Measurements from ENCODE around the gene BDH1. TPM values are rescaled to one million over a fixed set of nuclear protein-coding genes. Genes with fewer than 3 reads are reported as not detected.
"Not testable (repeated sequence)": the region's sequence is repeated elsewhere in the genome, so short reads cannot be mapped to it uniquely, and the experiment has no call there.

The BDH1 gene
- total RNA-seq, 1 donor from 2014 or later = 67.9 TPM

- peak; percentile 50 for ATAC-seq
Observed at GRCh38 chr3:197520311-197521276, 35.2 kb downstream of the BDH1 start.

GRCh38 chr3:197519801-197520211 lies 36.0 kb downstream of the BDH1 start:
- no peak for ATAC-seq

DNA sequence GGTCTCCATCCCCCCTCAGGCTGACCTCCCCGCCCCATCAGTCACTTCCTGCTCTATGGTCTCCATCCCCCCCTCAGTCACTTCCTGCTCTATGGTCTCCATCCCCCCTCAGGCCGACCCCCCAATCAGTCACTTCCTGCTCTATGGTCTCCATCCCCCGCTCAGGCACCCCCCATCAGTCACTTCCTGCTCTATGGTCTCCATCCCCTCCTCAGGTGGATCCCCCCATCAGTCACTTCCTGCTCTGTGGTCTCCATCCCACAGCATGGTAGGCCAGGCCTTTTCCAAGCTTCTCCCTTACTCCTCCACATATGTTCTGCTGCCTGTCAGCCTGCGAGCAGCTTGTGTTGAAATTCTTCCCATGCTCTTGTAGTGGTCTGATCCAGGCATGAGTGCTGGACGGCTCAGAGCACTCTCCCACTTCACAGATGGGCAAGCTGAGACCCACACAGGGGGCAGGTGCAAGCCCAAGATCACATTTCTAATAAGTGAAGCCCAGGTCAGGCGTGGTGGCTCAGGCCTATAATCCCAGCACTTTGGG lies 36.8 kb downstream of the BDH1 start:
- no peak for ATAC-seq

DNA sequence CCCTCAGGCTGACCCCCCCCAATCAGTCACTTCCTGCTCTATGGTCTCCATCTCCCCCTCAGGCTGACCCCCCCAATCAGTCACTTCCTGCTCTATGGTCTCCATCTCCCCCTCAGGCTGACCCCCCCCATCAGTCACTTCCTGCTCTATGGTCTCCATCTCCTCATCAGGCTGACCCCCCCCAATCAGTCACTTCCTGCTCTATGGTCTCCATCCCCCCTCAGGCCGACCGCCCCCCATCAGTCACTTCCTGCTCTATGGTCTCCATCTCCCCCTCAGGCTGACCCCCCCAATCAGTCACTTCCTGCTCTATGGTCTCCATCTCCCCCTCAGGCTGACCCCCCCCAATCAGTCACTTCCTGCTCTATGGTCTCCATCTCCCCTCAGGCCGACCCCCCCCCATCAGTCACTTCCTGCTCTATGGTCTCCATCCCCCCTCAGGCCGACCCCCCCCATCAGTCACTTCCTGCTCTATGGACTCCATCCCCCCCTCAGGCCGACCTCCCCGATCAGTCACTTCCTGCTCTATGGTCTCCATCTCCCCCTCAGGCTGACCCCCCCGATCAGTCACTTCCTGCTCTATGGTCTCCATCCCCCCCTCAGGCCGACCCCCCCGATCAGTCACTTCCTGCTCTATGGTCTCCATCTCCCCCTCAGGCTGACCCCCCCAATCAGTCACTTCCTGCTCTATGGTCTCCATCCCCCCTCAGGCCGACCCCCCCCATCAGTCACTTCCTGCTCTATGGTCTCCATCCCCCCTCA lies 37.7 kb downstream of the BDH1 start:
- not testable (repeated sequence) for ATAC-seq

DNA sequence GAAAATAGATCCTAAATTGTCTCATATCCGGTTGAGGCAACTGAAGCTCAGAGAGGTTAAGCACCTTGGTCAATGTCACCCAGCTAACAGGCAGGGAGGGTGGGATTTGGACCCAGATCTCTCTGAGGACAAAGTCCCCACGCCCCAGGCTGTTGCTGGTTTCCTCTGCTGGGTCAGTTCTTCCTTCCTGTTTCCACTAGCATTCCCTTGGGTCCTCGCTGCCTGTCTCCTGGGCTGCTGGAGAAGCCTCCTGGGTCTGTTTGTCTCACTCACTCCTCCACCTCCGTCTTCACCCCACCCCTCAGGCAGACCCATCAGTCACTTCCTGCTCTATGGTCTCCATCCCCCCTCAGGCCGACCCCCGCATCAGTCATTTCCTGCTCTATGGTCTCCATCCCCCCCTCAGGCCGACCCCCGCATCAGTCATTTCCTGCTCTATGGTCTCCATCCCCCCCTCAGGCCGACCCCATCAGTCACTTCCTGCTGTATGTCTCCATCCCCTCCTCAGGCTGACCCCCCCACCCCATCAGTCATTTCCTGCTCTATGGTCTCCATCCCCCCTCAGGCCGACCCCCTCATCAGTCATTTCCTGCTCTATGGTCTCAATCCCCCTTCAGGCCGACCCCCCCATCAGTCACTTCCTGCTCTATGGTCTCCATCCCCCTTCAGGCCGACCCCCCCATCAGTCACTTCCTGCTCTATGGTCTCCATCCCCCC lies 38.7 kb downstream of the BDH1 start:
- not testable (repeated sequence) for ATAC-seq

- peak; percentile 90 for ATAC-seq
Observed at GRCh38 chr3:197516517-197516889, 39.3 kb downstream of the BDH1 start.

DNA sequence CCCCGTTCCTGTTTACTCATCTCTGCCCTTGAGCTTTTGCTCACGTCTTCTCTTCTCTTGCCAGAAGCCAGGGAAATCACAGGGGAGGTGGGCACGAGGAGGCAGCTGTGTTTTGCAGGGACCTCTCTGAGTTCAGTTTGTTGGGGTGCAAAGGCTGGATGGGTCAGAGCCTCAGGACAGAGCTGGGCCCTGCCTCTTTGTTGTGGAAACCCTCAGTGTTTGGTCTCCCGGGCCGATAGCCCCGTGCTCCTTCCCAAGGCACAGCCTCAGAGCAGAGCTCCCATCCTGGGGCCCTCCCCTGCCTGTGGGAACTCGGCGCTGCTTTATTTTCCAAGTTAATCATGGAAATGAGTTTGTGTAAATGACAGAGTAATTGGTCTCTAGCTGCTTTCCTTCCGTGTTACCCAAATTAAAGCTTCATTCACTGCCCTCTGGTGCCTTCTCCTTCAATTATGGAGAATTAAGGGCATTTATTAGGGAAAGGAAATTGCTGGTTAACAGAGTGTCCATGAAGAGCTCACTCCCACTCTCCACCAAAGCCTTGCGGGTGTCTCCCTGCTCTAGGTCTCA lies 40.9 kb downstream of the BDH1 start:
- ATAC-seq = no peak

DNA sequence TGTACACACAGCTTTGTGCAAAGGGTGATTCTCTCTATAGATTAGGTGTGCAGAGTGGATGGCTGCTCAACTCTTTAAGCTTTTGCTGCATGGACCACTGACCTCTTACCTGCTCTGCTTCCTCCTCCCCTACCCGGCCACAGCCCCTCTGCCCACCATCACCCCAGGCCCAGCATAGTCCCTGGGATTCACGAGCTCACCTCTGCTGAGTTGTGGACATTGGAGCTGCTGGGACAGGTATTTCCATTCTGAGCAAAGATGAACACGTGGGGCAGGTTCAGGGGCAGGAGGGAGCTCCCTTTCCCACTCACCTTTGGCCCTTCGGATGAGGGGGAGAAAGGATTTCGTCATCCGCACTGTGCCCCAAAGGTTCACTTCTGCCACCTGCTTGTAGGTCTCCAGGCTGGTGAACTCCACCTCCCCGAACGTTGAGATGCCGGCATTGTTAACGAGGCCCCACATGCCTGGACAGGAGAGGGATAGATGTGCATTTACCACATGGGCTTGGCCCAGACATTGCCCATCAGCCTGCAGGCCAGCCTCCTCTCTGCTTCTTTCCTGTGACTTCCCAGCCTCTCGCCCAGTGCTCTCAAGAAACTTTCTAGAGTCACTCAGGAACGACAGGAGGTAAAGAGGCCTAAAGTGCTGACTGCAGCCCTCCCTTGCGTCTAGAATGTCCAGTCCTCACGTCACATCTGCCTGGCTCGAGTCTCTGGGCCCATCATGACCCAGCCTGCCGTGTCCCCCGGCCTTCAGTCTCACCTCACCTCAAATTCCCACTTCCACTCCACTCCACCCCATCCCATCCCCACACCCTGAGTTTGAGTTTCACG lies 41.6 kb downstream of the BDH1 start:
- peak; percentile 59 for ATAC-seq

- ATAC-seq = no peak
Observed at GRCh38 chr3:197512691-197513571, 42.8 kb downstream of the BDH1 start.

GRCh38 chr3:197511853-197512635 lies 43.7 kb downstream of the BDH1 start:
- no peak for ATAC-seq

- ATAC-seq = no peak
Observed at GRCh38 chr3:197511130-197511529, 44.6 kb downstream of the BDH1 start.

DNA sequence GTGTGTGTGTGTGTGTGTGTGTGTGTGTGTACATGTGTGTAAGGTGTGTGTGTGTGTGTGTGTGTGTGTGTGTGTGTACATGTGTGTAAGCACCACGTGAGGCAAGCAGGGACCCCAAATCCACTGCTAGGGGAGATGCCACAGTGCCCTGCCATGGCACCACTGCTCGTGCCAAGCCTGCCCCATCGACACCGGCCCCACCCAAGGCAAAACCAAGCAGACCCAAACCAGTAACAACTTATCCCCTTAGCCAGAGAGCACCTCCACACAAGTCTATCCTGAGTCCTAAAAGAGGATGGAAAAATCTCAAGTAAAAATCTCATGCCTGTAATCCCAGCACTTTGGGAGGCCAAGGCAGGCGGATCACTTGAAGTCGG lies 45.1 kb downstream of the BDH1 start:
- ATAC-seq = no peak

DNA sequence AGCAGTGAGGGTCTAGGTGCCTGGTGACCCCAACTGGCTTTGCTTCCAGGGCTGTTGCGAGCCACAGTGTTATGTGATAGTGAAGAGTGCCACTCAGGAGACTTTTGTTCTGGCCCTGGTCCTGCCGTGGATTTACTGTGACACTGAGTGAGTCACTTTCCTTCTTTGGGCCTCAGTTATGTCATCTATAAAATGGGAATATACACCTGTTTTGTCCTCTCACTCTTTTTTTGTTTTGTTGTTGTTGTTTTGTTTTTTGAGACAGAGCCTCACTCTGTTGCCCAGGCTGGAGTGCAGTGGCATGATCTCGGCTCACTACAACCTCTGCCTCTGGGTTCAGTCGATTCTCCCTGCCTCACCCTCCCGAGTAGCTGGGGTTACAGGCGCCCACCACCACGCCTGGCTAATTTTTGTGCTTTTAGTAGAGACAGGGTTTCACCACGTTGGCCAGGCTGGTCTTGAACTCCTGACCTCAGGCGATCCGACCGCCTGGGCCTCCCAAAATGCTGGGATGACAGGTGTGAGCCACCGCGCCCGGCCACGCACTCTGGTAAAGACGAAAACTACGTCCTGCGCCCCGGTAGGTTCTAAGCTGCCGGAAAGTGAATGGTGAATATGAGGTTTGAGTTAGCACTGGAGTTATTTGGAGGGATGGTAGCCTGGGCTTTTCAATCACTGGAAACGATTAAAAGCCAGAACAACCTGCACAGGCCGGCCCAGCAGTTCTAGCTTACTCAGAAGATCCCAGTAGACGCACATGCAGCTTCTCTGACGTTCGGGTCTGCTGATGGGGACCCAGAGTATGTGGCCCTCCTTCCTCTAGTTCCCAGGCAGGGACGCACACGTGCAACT lies 46.6 kb downstream of the BDH1 start:
- no peak for ATAC-seq

DNA sequence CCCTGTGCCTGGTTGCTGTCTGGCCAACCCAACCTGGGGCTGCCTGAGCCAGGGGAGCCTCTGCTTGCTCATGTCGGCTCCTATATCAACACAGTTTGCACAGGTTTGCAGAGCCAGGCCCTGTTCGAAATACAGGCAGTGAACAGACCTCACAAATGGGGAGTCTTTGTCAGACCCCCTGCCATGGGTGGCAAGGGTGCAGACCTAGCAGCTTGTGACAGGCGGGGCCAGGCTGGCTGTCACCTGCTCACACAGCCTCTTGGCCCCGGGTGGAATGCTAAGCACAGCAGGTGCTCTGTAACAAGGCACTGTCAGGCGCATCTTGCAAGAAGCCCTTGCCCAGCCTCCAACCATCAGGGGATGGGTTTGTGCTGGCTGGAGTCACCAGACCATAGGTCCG lies 47.3 kb downstream of the BDH1 start:
- no peak for ATAC-seq

DNA sequence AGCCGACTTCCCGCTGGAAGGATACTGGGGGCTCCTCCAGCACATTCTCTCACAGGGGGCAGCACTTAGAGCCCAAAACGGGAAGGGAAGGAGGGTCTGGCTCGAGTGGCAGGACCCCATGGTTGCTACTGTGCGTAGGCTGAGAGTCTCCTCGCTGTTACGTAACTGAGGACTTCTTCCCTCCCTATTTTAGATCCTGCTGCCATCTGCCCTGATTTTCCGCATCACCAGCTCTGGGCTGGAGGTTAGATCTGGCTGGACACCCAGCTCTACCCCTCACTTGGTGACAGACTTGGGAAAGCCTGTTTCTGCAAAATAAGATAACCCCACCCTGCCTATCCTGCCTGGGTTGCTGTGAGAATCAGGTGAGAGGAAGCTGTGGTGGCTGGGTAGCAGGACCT lies 47.7 kb downstream of the BDH1 start:
- ATAC-seq = no peak

GRCh38 chr3:197507541-197507940 lies 48.2 kb downstream of the BDH1 start:
- ATAC-seq = no peak

GRCh38 chr3:197507081-197507480 lies 48.7 kb downstream of the BDH1 start:
- ATAC-seq = peak; percentile 66

GRCh38 chr3:197505796-197506548 lies 49.8 kb downstream of the BDH1 start:
- no peak for ATAC-seq

Data from esophagus mucosa (tissue), 1 donor.